ENCODE results near the gene KRTAP1-4.
"Not testable (repeated sequence)": the region's sequence is repeated elsewhere in the genome, so short reads cannot be mapped to it uniquely, and the experiment has no call there.

KRTAP1-4 gene

GRCh38 chr17:41029633-41030245 lies at the start of gene KRTAP1-4:
Gene KRTAP1-4, minus strand, starts transcription at chr17:41030195. Its CDS starts 117 bp downstream, at chr17:41030078.
- DNase-seq (ENCODE audit: low spot score) = no peak

GRCh38 chr17:41076788-41077187 lies 46.8 kb upstream of the KRTAP1-4 start:
- DNase-seq (ENCODE audit: low spot score) = no peak

- no peak for DNase-seq (ENCODE audit: low spot score)
These were observed 43.7 kb upstream of the KRTAP1-4 start for GRCh38 chr17:41073676-41074075.

DNA sequence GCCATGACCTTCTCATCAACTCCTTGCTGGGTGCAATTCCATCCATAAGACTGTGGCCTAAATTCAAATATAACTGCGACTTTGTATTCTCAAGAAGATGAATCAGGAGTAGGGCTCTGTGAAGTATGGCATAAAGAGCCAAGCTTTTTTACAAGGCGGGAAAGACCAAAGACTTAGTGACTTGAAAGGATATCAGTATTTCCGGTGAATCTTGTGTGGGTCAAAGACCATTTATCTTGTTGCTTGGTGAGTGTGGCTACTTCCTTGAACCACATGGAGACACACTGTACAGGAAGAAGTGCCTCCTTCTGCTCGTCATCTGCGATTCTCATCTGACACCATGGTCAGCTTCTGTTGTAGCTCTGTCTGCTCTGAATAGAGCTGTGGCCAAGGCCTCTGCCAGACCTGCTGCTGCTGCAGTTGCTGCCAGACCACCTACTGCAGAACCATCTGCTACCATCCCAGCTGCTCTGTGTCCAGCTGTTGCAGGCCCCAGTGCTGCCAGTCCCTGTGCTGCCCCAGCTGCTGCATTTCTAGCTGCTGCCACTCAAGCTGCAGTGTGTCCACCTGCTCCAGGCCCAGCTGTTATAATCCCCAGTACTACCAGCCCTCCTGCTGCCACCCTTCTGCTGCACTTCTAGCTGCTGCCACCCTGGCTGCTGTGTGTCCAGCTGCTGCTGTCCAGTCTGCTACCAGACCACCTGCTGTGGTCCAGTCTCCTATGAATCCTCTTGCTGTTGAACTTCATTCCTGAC lies 41.8 kb upstream of the KRTAP1-4 start:
- DNase-seq (ENCODE audit: low spot score) = no peak

GRCh38 chr17:41069031-41069430 lies 39.0 kb upstream of the KRTAP1-4 start:
- no peak for DNase-seq (ENCODE audit: low spot score)

DNA sequence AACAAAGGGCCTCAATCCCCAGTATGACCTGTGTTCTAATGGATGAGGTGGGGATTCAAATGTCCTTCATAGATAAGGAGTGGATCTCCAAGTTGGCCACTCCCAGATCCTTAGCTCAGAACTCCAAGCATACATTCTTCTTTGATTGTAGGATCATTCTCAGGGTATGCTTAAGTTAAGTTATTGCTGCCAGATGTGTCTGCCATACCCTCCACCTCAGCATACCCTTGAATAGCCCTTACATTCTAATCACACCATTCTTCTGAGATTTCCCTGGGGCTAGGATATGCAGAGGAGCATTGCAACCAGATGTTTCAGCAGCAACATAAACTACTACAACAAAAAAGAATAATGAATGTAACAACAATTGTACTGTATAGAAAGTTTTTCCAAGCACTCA lies 37.3 kb upstream of the KRTAP1-4 start:
- DNase-seq (ENCODE audit: low spot score) = no peak

- DNase-seq (ENCODE audit: low spot score) = no peak
These were observed 36.0 kb upstream of the KRTAP1-4 start, which contains the start of gene KRTAP2-4 for GRCh38 chr17:41065829-41066624. Gene KRTAP2-4, minus strand, starts transcription at chr17:41065879. Its CDS starts 34 bp downstream, at chr17:41065845.

- not testable (repeated sequence) for DNase-seq (ENCODE audit: low spot score)
These were observed 35.2 kb upstream of the KRTAP1-4 start for GRCh38 chr17:41065016-41065689.

- no peak for DNase-seq (ENCODE audit: low spot score)
These were observed 34.3 kb upstream of the KRTAP1-4 start for GRCh38 chr17:41064301-41064700.

DNA sequence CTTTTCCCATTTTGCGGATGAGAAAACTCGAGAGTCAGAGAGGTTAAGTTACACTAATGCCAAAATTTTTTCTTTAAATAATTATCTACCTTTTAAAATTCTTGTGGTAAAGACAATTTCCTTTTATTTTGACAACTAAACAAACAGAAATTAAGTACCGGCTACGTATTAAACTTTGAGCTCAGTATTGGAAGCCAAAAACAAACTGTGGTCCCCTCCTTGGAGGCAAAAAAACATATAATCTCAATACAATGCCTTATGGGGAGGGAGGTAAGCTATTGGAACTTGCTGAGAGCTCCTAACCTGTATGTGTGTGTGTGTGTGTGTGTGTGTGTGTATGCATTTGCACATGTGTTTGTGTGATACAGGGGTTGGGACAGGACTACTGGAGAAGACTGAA lies 33.5 kb upstream of the KRTAP1-4 start:
- no peak for DNase-seq (ENCODE audit: low spot score)

GRCh38 chr17:41061964-41062363 lies 32.0 kb upstream of the KRTAP1-4 start:
- DNase-seq (ENCODE audit: low spot score) = no peak

GRCh38 chr17:41060052-41060604 lies 30.1 kb upstream of the KRTAP1-4 start, which contains the start of gene KRTAP2-3:
Gene KRTAP2-3, minus strand, starts transcription at chr17:41060114. Its CDS starts 64 bp downstream, at chr17:41060050.
- DNase-seq (ENCODE audit: low spot score) = no peak

DNA sequence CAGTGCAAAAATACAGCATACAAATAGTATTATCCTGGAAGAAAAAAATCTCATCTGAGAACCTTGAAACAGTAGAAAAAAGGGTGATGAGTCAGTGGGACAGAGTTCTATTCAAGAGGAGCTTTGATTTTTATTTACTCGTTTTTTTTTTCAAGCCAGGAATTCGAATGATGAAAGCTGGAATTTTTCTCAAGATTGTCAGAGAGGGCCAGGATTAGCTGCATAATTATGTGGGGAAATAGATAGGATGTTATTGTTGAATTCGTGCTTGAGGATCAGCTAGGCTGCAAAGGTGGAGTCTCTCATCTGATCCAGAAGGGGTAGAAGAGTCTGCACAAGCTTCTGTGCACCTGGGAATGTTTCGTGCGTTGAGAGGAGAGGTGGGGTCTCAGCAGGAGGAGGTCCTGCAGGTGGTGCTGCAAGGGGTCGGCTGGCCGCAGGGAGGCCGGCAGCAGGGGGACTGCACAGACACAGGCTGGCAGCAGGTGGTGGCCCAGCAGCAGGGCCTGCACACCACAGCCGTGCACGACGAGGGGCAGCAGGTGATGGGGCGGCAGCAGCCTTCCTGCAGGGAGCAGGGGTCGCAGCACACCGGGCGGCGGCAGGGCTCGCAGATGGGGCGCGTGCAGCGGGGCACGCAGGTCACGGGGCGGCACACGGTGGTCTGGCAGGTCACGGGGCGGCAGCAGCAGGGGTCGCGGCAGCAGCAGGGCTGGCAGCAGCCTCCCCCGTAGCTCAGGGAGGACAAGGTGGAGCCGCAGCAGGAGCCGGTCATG lies 29.5 kb upstream of the KRTAP1-4 start:
- DNase-seq (ENCODE audit: low spot score) = not testable (repeated sequence)

GRCh38 chr17:41058741-41059140 lies 28.7 kb upstream of the KRTAP1-4 start:
- no peak for DNase-seq (ENCODE audit: low spot score)

DNA sequence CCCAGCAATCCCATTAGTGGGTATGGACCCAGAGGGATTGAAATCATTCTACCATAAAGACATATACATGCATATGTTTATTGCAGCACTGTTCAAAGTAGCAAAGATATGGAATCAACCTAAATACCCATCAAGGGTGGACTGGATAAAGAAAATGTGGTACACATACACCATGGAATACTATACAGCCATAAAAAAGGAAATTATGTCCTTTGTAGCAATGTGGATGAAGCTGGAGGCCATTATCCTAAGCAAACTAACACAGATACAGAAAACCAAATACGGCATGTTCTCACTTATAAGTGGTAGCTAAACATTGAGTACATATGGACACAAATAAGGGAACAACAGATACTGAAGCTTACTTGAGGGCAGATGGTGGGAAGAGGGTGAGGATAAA lies 27.6 kb upstream of the KRTAP1-4 start:
- no peak for DNase-seq (ENCODE audit: low spot score)

DNA sequence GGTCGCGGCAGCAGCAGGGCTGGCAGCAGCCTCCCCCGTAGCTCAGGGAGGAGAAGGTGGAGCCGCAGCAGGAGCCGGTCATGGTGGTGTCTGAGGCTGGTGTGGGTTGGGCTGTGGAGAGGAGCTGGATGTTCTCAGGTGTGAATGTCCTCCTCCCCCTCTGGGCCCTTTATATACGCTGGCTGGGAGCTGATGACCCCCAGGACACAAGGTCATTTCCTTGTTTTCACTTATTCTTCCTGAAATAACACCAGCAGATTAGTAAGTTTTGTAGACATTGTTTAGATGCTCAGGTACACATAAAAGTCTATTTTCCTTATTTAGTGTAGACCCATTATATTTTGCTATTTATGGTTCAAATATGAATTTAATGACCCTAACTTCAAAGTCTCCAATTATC lies 25.1 kb upstream of the KRTAP1-4 start, which contains the start of gene KRTAP2-2:
KRTAP2-2 (minus strand) TSS at position 101 of the 400 bp plus-strand sequence; CDS start at position 82, 19 bp downstream.
- not testable (repeated sequence) for DNase-seq (ENCODE audit: low spot score)

GRCh38 chr17:41054556-41054955 lies 24.6 kb upstream of the KRTAP1-4 start:
- not testable (repeated sequence) for DNase-seq (ENCODE audit: low spot score)

GRCh38 chr17:41054025-41054424 lies 24.0 kb upstream of the KRTAP1-4 start:
- DNase-seq (ENCODE audit: low spot score) = no peak

DNA sequence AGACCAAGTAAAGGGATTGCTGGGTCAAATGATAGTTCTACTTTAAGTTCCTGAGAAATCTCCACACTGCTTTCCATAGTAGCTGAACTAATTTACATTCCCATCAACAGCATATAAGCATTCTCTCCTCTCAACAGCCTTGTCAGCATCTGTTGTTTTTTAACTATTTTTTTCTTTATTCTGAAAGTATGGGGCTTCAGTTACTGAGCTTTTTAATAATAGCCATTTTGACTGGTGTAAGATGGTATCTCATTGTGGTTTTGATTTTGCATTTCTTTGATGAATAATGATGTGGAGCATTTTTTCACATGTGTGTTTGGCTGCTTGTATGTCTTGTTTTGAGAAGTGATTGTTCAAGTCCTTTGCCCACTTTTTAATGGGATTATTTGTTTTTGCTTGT lies 22.6 kb upstream of the KRTAP1-4 start:
- DNase-seq (ENCODE audit: low spot score) = no peak

DNA sequence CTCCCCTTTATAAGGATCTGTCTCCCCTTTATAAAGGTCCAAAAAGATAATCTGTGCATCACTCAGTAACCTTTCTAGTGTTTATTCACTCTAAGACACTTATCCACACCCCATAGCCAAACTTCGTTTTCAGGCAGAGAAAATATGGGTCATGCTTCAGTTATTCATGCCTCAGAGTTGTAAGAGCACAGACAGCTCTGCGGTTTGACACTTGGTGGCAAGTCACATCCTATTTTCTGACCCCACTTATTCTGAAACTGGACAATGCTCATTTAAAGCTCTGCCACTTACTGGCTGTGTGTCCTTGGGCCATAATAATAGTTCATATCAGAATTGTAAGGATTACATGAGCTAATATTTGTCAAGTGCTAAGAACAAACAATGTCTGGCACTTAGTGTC lies 19.1 kb upstream of the KRTAP1-4 start:
- DNase-seq (ENCODE audit: low spot score) = no peak

- no peak for DNase-seq (ENCODE audit: low spot score)
These were observed 18.4 kb upstream of the KRTAP1-4 start for GRCh38 chr17:41048441-41048840.
